ENCODE data around the gene INTU.

DNA sequence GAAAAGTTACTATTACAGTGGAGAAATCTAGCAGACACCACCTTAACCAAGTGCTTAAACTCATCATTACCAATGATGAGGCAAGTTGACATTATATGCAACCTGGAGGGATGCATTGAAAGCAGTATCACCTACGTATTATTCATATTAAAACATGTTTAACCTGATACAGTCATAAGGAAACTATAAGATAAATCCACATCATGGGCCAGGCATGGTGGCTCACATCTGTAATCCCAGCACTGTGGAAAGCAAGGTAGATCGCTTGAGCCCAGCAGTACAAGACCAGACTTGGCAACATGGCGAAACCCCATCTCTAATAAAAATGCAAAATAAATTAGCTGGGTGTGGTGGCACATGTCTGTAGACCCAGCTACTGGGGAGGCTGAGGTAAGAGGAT, 22.3 kb upstream of the INTU start:
- TF ChIP-seq CTCF (IDR thresholded peaks at IDR 0.05) = no peak
- no peak for TF ChIP-seq POLR2AphosphoS5 (IDR thresholded peaks at IDR 0.05)
- TF ChIP-seq POLR2A (IDR thresholded peaks at IDR 0.05; ENCODE audit: low read depth) = no peak
- no peak for TF ChIP-seq EP300 (IDR thresholded peaks at IDR 0.05)
